ENCODE data around the gene HS6ST3. TPM values are rescaled to one million over a fixed set of nuclear protein-coding genes. Genes with fewer than 3 reads are reported as not detected.

The HS6ST3 gene
- total and polyA plus RNA-seq, 2 of the 13 experiments (the other 11 are each of a cell fraction or from before 2014, with no cell fraction given), result not detected

DNA sequence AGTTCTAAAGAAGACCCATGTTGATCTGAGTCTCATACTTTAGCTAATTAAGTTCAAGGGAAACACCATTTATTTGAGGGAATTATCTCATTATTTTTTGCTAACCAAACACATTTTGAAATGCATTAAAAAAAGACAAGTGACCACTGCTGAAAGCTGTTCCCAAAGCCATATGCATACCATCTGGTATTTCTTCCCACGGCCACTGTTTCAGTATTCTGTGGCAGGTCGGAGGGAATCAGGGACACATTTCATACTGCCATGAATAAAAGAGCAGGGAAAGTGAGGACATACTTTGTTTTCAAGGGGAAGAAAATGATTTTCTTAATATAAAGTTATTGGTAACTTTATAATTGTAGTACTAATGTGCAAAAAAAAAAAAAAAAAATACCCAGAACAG is 401.2 kb downstream of the HS6ST3 start (continued):
- TF ChIP-seq NPAS2 (CRISPR knock-in tag; IDR thresholded peaks at IDR 0.05; ENCODE audit: borderline replicate concordance) (no peak), ARHGAP35 (CRISPR knock-in tag; IDR thresholded peaks at IDR 0.05; ENCODE audit: borderline replicate concordance) (no peak), ARNT2 (CRISPR knock-in tag; IDR thresholded peaks at IDR 0.05; ENCODE audit: low read depth) (no peak), CENPX (CRISPR knock-in tag; IDR thresholded peaks at IDR 0.05) (no peak), MED1 (CRISPR knock-in tag; IDR thresholded peaks at IDR 0.05) (no peak), ZBED4 (CRISPR knock-in tag; IDR thresholded peaks at IDR 0.05; ENCODE audit: borderline replicate concordance) (no peak), U2AF1 (optimal IDR thresholded peaks at IDR 0.05; ENCODE audit: low read depth, low read length) (no peak), DPF2 (CRISPR knock-in tag; IDR thresholded peaks at IDR 0.05; ENCODE audit: borderline replicate concordance, low read depth) (no peak)
- TF ChIP-seq, protein P1, sequence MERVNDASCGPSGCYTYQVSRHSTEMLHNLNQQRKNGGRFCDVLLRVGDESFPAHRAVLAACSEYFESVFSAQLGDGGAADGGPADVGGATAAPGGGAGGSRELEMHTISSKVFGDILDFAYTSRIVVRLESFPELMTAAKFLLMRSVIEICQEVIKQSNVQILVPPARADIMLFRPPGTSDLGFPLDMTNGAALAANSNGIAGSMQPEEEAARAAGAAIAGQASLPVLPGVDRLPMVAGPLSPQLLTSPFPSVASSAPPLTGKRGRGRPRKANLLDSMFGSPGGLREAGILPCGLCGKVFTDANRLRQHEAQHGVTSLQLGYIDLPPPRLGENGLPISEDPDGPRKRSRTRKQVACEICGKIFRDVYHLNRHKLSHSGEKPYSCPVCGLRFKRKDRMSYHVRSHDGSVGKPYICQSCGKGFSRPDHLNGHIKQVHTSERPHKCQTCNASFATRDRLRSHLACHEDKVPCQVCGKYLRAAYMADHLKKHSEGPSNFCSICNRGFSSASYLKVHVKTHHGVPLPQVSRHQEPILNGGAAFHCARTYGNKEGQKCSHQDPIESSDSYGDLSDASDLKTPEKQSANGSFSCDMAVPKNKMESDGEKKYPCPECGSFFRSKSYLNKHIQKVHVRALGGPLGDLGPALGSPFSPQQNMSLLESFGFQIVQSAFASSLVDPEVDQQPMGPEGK (CRISPR knock-in tag; IDR thresholded peaks at IDR 0.05), result no peak
- TF ChIP-seq, protein P2, sequence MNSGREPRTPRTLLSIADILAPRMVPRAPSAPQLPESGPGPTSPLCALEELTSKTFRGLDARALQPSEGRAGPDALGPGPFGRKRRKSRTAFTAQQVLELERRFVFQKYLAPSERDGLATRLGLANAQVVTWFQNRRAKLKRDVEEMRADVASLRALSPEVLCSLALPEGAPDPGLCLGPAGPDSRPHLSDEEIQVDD (CRISPR knock-in tag; IDR thresholded peaks at IDR 0.05; ENCODE audit: borderline replicate concordance), result no peak
- TF ChIP-seq, protein P3, sequence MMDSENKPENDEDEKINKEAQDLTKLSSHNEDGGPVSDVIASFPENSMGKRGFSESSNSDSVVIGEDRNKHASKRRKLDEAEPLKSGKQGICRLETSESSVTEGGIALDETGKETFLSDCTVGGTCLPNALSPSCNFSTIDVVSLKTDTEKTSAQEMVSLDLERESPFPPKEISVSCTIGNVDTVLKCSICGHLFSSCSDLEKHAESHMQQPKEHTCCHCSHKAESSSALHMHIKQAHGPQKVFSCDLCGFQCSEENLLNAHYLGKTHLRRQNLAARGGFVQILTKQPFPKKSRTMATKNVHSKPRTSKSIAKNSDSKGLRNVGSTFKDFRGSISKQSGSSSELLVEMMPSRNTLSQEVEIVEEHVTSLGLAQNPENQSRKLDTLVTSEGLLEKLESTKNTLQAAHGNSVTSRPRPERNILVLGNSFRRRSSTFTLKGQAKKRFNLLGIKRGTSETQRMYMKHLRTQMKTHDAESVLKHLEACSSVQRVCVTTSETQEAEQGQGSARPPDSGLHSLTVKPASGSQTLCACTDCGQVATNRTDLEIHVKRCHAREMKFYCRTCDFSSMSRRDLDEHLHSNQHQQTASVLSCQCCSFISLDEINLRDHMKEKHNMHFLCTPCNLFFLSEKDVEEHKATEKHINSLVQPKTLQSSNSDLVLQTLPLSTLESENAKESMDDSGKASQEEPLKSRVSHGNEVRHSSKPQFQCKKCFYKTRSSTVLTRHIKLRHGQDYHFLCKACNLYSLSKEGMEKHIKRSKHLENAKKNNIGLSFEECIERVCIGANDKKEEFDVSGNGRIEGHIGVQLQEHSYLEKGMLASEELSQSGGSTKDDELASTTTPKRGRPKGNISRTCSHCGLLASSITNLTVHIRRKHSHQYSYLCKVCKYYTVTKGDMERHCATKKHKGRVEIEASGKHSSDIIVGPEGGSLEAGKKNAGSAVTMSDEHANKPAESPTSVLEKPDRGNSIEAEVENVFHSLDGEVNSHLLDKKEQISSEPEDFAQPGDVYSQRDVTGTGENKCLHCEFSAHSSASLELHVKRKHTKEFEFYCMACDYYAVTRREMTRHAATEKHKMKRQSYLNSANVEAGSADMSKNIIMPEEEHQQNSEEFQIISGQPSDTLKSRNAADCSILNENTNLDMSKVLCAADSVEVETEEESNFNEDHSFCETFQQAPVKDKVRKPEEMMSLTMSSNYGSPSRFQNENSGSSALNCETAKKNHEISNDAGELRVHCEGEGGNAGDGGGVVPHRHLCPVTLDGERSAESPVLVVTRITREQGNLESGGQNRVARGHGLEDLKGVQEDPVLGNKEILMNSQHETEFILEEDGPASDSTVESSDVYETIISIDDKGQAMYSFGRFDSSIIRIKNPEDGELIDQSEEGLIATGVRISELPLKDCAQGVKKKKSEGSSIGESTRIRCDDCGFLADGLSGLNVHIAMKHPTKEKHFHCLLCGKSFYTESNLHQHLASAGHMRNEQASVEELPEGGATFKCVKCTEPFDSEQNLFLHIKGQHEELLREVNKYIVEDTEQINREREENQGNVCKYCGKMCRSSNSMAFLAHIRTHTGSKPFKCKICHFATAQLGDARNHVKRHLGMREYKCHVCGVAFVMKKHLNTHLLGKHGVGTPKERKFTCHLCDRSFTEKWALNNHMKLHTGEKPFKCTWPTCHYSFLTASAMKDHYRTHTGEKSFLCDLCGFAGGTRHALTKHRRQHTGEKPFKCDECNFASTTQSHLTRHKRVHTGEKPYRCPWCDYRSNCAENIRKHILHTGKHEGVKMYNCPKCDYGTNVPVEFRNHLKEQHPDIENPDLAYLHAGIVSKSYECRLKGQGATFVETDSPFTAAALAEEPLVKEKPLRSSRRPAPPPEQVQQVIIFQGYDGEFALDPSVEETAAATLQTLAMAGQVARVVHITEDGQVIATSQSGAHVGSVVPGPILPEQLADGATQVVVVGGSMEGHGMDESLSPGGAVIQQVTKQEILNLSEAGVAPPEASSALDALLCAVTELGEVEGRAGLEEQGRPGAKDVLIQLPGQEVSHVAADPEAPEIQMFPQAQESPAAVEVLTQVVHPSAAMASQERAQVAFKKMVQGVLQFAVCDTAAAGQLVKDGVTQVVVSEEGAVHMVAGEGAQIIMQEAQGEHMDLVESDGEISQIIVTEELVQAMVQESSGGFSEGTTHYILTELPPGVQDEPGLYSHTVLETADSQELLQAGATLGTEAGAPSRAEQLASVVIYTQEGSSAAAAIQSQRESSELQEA (CRISPR knock-in tag; IDR thresholded peaks at IDR 0.05; ENCODE audit: not compliant biosample characterization), result no peak
